Liver (tissue), 3 donors: ENCODE results near the gene DIS3L2.

ENCODE experiments used
- CTCF ChIP-seq: fragments of 150-350 bp; IDR thresholded peaks from 2 replicates; pipeline ENCODE4 v1.5.1; 2017; ENCODE audit warnings: improper control_type of control experiment, low read depth, low read length; ENCODE audit not compliant: missing input control
- GABPA ChIP-seq, 2 donors: IDR thresholded peaks in 1 of 2; conservative IDR thresholded peaks in 1 of 2; 2 replicates each; pipeline ENCODE4 v1.6.1; 2016; ENCODE audit warnings: antibody characterized with exemption in 2 of 2, mild to moderate bottlenecking in 1 of 2, moderate library complexity in 1 of 2
- TF ChIP-seq, protein P1 (sequence below): IDR thresholded peaks from 2 replicates; pipeline ENCODE4 v1.6.1; 2016; ENCODE audit warnings: antibody characterized with exemption
- donor health status: healthy.
- donor health status: healthy.

DNA sequence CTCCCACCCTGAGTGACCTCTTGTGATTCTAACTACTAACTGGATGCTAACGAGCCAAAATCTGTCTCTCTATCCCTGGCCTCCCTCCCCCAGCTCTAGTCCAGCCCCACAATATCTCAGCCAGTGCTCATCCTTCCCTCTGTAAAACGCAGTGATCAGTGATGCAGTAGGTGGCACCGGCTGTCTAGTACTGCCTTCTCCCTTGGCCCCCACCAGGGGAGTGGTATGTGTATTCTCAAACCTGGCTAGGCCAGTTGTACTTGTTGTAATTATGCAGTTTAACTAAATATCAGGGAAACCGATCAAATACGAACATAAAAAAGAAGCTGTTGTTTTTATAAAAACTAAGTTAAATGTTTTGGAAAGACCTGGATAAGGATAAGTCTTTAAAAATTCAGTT lies 303.8 kb downstream of the DIS3L2 start:
- TF ChIP-seq CTCF = no peak
- no peak for TF ChIP-seq GABPA (IDR thresholded peaks at IDR 0.05 in 1 of 2, conservative IDR thresholded peaks at IDR 0.05 in 1 of 2)
- TF ChIP-seq, protein P1, sequence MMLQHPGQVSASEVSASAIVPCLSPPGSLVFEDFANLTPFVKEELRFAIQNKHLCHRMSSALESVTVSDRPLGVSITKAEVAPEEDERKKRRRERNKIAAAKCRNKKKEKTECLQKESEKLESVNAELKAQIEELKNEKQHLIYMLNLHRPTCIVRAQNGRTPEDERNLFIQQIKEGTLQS = no peak
